Subcutaneous abdominal adipose tissue (tissue), 5 donors: ENCODE measurements around the gene CCDC148.
A peak's percentile ranks its signal among the peaks of the same experiment; 100 is the strongest.

Experiments used
- H3K27ac ChIP-seq: one replicate; pipeline ENCODE4 v1.7.0; 2013; ENCODE audit warnings: low read depth, mild to moderate bottlenecking, inconsistent platforms, low read length, moderate library complexity
- H3K27me3 ChIP-seq, 5 donors: one replicate each; pipeline ENCODE4 v1.7.0; 2013; ENCODE audit warnings: low read length in 5 of 5, inconsistent platforms in 1 of 5; ENCODE audit not compliant: control insufficient read depth in 5 of 5, insufficient read depth in 4 of 5
- H3K36me3 ChIP-seq, 5 donors: one replicate each; pipeline ENCODE4 v1.7.0; 2013; ENCODE audit warnings: low read length in 5 of 5; ENCODE audit not compliant: control insufficient read depth in 5 of 5, insufficient read depth in 5 of 5
- H3K4me1 ChIP-seq, 5 donors: one replicate each; pipeline ENCODE4 v1.7.0; 2013; ENCODE audit warnings: low read length in 5 of 5, mild to moderate bottlenecking in 3 of 5, moderate library complexity in 1 of 5; ENCODE audit not compliant: control insufficient read depth in 5 of 5, insufficient read depth in 5 of 5
- H3K4me3 ChIP-seq, 5 donors: one replicate each; pipeline ENCODE4 v1.7.0; 2013; ENCODE audit warnings: low read length in 5 of 5, low read depth in 1 of 5
- H3K9ac ChIP-seq, 5 donors: one replicate each; pipeline ENCODE4 v1.7.0; 2013; ENCODE audit warnings: low read length in 5 of 5, mild to moderate bottlenecking in 4 of 5, moderate library complexity in 3 of 5
- H3K9me3 ChIP-seq, 5 donors: one replicate each; pipeline ENCODE4 v1.7.0; 2013; ENCODE audit warnings: low read length in 5 of 5; ENCODE audit not compliant: control insufficient read depth in 5 of 5
- donor health status: healthy.
- donor health status: healthy.
- donor health status: healthy.
- donor health status: healthy.
- donor health status: healthy.

CCDC148 gene

DNA sequence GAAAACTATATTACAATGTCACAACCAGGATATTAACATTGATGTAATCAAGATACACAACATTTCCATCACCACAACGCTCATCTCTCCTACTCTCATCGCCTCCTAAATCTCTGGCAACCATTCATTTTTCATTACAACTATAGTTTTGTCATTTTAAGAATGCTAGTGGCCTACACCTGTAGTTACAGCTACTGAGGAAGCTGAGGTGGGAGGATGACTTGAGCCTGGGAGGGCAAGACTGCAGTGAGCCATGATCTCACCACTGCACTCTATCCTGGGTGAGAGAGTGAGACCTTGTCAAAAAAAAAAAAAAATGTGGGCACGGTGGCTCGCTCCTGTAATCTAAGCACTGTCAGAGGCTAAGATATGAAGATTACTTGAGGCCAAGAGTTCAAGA, 10.7 kb upstream of the CCDC148 start:
- no peak overlapping the region for H3K4me3 ChIP-seq
- H3K36me3 ChIP-seq: no peaks in the 10 kb centered on the region

DNA sequence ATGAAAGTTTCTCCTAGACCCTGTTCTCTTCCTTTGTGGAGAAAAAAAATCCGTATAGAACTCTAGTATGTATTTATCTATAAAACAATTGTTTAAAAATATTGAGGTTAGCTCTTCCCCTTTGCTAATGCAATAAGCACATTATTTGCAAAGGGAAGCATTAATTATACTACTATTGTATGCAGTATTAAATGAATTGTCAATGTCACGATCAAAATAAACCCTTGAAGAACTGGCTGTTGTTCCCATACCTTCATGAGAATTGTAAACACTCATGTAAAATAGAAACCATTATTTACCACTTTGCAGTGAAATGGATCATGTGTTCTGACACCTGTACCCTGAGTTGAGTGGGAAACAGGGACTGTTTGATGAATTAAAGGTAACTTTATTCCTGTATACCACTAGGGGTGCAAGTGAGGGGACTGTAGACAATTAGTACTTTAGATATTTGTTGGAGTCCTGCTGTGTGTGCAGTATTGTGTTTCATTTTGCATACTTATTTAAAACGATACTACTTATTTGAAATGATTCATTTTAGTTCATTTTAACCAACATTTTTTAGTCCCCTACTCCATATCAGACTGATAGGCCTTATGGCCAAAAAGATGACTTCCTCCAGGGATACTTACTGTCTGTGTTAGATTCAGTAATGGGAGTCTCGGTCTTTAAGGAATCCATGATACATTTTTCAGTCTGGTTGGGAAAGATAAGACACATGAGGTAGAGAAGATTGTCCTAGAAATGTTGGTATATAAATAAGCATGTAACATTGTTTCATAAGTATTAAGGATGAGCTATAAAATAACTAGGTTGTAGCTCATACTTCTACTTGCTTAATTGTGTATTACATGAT, 8.1 kb upstream of the CCDC148 start:
- Histone ChIP-seq H3K27ac (no peak overlapping the region), H3K9ac (no peak overlapping the region), H3K4me1 (peaks cover 0 to 33% (median 5%) of the 10 kb centered on the region in 5 donors), H3K9me3 (no peaks in the 10 kb centered on the region), H3K27me3 (no peaks in the 10 kb centered on the region), H3K4me3 (no peak overlapping the region), H3K36me3 (no peaks in the 10 kb centered on the region)

More for the DNA sequence above, 10.7 kb upstream of the CCDC148 start:
- no peak overlapping the region for H3K9ac ChIP-seq
- no peaks in the 10 kb centered on the region for H3K27me3 ChIP-seq
- H3K27ac ChIP-seq: no peak overlapping the region
- H3K9me3 ChIP-seq: no peaks in the 10 kb centered on the region
- peaks cover 0 to 23% (median 5%) of the 10 kb centered on the region in 5 donors for H3K4me1 ChIP-seq

DNA sequence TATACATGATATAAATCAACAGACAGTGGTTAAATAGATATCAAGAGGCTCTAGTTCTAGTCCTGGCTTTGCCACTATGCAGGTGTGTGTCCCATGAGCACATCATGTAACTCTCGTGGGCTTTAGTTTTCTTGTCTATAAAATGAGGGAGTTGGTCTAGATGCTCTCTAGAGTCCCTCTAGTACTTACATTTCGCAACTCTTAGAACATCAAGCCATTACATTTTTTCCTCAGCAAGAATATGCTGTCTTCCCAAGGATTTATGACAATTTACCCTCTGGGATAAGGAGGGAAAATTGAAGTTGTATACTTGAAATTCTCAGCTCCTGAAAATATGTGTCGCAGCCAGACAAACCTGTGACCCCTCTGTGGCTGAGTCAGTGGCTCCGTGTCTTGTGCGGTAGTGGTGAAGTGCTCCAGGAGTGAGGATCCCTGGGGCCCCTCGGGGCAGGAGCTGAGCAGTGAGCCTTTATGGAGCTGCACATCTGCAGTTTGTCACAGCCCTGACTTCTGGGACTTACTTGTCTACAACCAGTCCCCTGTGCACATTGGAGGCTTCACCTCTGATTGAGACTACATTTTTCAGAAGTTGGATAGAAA, 7.0 kb upstream of the CCDC148 start:
- Histone ChIP-seq H3K9me3 (no peaks in the 10 kb centered on the region), H3K4me3 (no peak overlapping the region), H3K4me1 (peaks cover 0 to 33% (median 6%) of the 10 kb centered on the region in 5 donors), H3K36me3 (no peaks in the 10 kb centered on the region), H3K27ac (no peak overlapping the region), H3K9ac (no peak overlapping the region), H3K27me3 (no peaks in the 10 kb centered on the region)

DNA sequence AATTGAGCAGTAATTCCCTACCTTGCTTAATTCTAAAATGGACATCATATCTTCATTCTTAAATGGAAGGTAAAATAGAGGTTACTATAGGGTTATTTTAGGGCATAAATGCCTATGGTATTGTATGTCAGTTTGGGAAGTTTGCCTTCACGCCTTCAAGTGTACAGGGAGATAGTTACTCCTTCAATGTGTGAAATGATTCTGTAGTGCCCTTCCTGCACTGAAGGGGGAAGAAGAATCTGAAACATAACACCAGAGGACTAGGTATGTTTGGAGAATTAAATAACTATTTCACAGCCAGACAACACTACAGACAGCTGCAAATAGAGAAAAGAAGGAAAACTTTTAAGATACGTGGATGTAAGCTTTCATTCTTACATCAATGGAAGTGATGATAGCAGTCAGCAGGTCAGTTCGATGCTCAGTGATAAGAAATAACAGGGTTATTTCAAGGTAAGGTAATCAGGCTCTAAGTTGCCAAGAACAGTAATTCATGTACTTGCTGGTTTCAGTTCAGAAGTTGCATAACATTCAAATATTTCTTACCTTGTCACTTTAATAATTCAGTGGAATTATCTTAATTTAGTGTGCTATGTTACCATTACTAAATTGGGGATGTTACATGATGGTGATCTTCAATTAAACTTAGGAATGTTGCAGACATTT, 4.2 kb upstream of the CCDC148 start:
- no peaks in the 10 kb centered on the region for H3K27me3 ChIP-seq
- H3K27ac ChIP-seq: no peak overlapping the region
- no peaks in the 10 kb centered on the region for H3K9me3 ChIP-seq
- peak overlapping the region in 1 of 5 donors; percentile 21 for H3K4me3 ChIP-seq
- H3K9ac ChIP-seq: peak overlapping the region in 2 of 5 donors; percentile 12 to 33
- no peaks in the 10 kb centered on the region for H3K36me3 ChIP-seq
- peaks cover 2 to 47% (median 23%) of the 10 kb centered on the region in 5 donors for H3K4me1 ChIP-seq

DNA sequence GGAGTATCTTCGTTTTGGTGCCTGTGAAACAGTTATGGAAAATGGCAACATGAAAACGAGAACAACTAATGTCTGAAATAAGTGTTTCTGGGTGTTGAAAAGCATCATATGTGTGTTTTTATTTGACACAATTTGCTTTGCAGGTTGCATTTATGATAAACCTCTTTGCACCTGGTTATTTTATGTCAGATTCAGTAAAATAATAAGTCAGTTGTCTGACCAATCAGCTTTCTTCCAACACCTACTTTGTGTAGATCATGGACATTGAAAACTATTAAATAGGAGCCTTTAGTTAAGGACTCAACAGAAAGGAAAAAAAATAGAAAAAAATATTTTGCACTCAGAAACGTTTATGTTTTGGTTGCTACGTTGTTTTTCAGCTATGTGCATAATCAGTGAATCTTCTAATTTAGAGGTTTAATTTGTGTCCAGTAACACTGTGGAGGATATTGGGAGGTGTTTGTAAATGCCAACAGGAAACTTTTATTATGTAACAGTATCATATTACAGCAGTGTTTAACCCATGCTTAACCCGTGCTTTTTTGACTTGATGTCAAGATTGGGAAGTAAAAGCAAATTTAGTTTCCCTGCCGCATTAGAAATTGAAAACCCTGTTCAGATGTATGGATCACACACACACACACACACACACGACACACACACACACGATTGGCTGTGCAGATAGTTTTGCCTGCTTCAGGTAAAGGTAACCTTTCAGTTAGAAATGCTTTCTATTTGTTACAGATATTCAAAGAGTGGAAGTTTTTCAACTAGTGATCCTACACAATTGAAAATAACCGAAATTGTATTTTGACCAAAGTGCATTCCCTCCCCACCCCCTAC, 2.8 kb upstream of the CCDC148 start:
- Histone ChIP-seq H3K9ac (peak overlapping the region in 1 of 5 donors; percentile 83), H3K27ac (peak overlapping the region; percentile 82), H3K4me1 (peaks cover 2 to 44% (median 23%) of the 10 kb centered on the region in 5 donors)

DNA sequence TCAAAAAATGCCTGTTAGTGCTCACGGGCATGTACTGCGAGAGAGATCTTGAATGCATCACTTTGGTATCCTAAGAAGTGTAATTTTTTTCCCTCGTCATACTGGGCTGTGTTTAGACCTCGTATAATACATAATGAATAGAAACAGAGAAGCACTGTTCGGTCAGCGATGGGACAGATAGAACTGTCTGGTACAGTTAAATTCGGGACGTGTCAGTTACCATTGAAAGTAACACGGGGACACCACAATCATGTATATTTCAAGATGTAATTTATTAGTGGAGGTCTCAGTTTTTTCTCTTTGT, 2.0 kb upstream of the CCDC148 start:
- Histone ChIP-seq H3K27me3 (no peaks in the 10 kb centered on the region), H3K4me1 (peaks cover 2 to 39% (median 21%) of the 10 kb centered on the region in 5 donors), H3K4me3 (peak overlapping the region; percentile 76 to 93 (median 85)), H3K9ac (peak overlapping the region in 3 of 5 donors; percentile 74 to 83 (median 83)), H3K36me3 (no peaks in the 10 kb centered on the region), H3K9me3 (no peaks in the 10 kb centered on the region), H3K27ac (peak overlapping the region; percentile 82)

More for the DNA sequence above, 2.8 kb upstream of the CCDC148 start:
- H3K27me3 ChIP-seq: no peaks in the 10 kb centered on the region
- no peaks in the 10 kb centered on the region for H3K9me3 ChIP-seq
- no peaks in the 10 kb centered on the region for H3K36me3 ChIP-seq
- H3K4me3 ChIP-seq: peak overlapping the region in 4 of 5 donors; percentile 31 to 93 (median 88)

DNA sequence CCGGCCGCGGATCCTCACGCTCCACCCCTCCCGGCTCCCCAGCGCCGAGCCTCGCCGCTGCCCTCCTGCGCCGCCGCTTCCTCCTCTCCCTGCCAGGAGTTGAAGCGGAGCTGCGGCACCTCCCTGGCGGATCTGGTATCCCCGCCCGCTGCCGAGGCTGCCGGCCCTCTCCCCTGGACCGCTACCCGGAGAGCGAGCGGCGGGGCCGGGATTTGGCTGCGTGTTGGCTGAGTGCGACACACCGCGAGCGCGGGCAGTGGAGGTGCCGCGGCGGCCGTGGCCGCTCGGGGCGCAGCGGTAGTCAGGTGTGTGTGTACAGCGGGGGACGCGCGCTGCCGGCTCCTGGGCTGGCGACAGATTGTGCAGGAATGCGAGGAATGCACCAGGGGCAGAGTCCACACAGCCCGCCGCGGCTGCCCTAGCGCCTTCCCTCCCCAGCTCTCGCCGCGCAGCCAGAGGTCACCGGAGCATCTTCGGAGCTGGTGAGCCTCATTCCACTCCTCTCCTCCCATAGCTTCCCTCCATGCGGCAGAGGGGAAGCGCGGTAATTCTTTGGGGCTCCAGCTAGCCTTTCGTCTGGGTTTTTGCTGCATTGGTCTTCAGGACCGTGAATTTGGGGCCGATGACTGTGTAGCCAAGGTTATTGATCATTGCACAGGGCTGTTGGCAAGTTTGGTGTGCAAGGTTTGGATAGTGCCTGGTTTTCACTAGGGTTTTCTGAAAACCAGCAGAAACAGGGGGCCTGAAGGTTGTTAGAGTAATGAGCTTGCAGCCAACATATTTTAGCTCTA, 1.5 kb upstream of the CCDC148 start:
- Histone ChIP-seq H3K36me3 (no peaks in the 10 kb centered on the region), H3K4me1 (peaks cover 2 to 36% (median 21%) of the 10 kb centered on the region in 5 donors), H3K4me3 (peak overlapping the region; percentile 76 to 93 (median 85)), H3K27me3 (no peaks in the 10 kb centered on the region), H3K27ac (peak overlapping the region; percentile 82), H3K9me3 (no peaks in the 10 kb centered on the region), H3K9ac (peak overlapping the region; percentile 31 to 83 (median 76))

DNA sequence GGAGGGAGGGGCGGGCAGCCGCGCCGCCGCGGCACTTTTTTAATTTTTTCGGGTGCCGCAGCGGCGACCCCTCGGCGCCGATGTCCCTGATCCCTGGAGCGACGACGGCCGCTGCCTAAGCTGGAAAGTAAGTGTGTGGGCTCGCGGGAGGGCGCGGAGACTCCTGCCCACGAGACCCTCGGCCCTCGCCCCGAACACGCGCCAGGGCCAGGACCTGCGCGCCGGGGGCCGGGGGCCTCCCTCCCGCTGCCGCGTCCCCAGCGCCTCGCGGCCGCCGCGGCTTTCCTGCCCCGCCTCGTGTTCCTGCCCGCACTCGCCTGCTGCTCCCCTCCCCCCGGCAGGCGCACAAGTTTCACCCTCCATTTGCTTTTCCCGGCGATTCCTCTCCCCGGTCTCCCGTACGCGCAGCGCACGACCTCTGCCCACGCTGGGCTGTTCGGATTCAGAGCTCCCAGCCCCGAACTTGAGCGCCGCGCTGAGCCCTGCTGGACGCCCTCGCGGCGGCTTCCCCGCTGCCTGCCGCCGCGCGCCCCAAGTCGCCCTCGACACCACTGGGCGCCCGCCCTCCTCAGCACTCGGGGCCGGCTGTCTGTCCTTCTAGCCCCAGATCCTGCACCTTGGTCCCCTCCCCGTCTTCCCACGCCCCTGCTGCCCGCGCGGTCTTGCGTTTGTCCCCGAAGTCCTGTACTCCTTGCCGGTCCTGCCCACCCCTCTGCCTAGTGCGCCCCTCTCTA, 706 bp upstream of the CCDC148 start:
- peak overlapping the region; percentile 31 to 83 (median 76) for H3K9ac ChIP-seq
- H3K27ac ChIP-seq: peak overlapping the region; percentile 82
- peak overlapping the region; percentile 1 to 93 (median 85) for H3K4me3 ChIP-seq
- H3K36me3 ChIP-seq: no peaks in the 10 kb centered on the region
- no peaks in the 10 kb centered on the region for H3K9me3 ChIP-seq
- H3K27me3 ChIP-seq: no peaks in the 10 kb centered on the region
- H3K4me1 ChIP-seq: peaks cover 2 to 30% (median 21%) of the 10 kb centered on the region in 5 donors
